ENCODE data around the gene SIRPA.

SIRPA gene

GRCh38 chr20:1870792-1871550 is 24.2 kb upstream of the SIRPA start:
- DNase-seq (ENCODE audit: low read depth in 2 of 2): no peak

- no peak for DNase-seq (ENCODE audit: low read depth in 2 of 2)
Observed at GRCh38 chr20:1871807-1872458, 23.3 kb upstream of the SIRPA start.

GRCh38 chr20:1872459-1873097 is 22.6 kb upstream of the SIRPA start:
- DNase-seq (ENCODE audit: low read depth in 2 of 2): no peak

GRCh38 chr20:1874450-1875182 is 20.6 kb upstream of the SIRPA start:
- no peak for DNase-seq (ENCODE audit: low read depth in 2 of 2)

- no peak for DNase-seq (ENCODE audit: low read depth in 2 of 2)
Observed at GRCh38 chr20:1875183-1875554, 20.0 kb upstream of the SIRPA start.

- no peak for DNase-seq (ENCODE audit: low read depth in 2 of 2)
Observed at GRCh38 chr20:1875762-1876161, 19.4 kb upstream of the SIRPA start.

- no peak for DNase-seq (ENCODE audit: low read depth in 2 of 2)
Observed at GRCh38 chr20:1876217-1876921, 18.8 kb upstream of the SIRPA start.

GRCh38 chr20:1876975-1877608 is 18.1 kb upstream of the SIRPA start:
- DNase-seq (ENCODE audit: low read depth in 2 of 2): no peak

- DNase-seq (ENCODE audit: low read depth in 2 of 2): no peak
Observed at GRCh38 chr20:1877609-1878200, 17.5 kb upstream of the SIRPA start.

GRCh38 chr20:1879369-1879768 is 15.8 kb upstream of the SIRPA start:
- no peak for DNase-seq (ENCODE audit: low read depth in 2 of 2)

- no peak for DNase-seq (ENCODE audit: low read depth in 2 of 2)
Observed at GRCh38 chr20:1879934-1880333, 15.3 kb upstream of the SIRPA start.

- DNase-seq (ENCODE audit: low read depth in 2 of 2): no peak
Observed at GRCh38 chr20:1880529-1881239, 14.5 kb upstream of the SIRPA start.

- DNase-seq (ENCODE audit: low read depth in 2 of 2): no peak
Observed at GRCh38 chr20:1881240-1881835, 13.9 kb upstream of the SIRPA start.

- DNase-seq (ENCODE audit: low read depth in 2 of 2): no peak
Observed at GRCh38 chr20:1882026-1882425, 13.2 kb upstream of the SIRPA start.

- no peak for DNase-seq (ENCODE audit: low read depth in 2 of 2)
Observed at GRCh38 chr20:1883986-1884385, 11.2 kb upstream of the SIRPA start.

- no peak for DNase-seq (ENCODE audit: low read depth in 2 of 2)
Observed at GRCh38 chr20:1885254-1885653, 10.0 kb upstream of the SIRPA start.

GRCh38 chr20:1885940-1886693 is 9.1 kb upstream of the SIRPA start:
- DNase-seq (ENCODE audit: low read depth in 2 of 2): no peak

GRCh38 chr20:1887321-1887720 is 7.9 kb upstream of the SIRPA start:
- no peak for DNase-seq (ENCODE audit: low read depth in 2 of 2)

- DNase-seq (ENCODE audit: low read depth in 2 of 2): no peak
Observed at GRCh38 chr20:1887756-1888155, 7.5 kb upstream of the SIRPA start.
